Hepatic stellate cell (primary cell): Measurements from ENCODE around the gene EEF2K.
"Not testable (repeated sequence)": the region's sequence is repeated elsewhere in the genome, so short reads cannot be mapped to it uniquely, and the experiment has no call there.

Experiments used
- DNase-seq: peaks from one replicate; pipeline ENCODE4 v3.0.0; 2011; ENCODE audit warnings: low spot score

Gene EEF2K

DNA sequence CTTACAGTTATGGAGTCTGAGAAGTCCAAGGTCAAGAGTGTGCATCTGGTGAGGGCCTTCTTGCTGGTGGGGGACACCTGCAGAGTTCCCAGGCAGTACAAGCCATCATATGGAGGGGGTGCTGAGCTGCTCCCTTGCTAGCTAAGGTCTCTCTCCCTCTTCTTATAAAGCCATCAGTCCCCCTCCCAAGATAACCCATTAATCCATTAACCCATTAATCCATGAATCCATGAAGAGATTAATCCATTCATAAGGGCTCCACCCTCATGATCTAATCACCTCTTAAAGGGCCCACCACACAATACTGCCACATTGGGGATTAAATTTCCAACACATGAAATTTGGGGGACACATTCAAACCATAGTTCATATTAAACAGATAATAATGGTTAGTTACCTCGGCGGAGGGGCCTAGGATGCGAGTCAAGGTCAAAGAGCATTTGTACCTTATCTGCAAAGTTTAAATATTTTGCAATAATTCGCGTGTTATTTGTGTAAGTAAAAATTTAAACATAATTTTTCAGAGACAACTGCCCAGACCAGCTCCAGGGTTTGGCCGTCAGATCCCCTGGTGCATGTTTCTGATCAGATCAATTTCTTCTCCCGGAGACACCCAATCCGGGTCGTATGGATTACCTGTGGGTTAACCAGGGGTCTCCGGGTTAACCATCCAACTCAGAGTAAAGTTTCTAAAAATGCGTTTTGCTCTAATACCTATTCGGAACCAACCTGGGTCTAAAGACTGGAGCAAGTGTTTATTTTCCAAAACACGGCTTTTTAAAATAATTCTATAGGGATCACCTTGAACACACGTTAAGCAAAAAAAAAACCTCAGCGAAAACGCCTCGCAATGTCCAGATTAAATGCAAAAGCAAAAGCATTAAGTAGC, 90.4 kb downstream of the EEF2K start:
- DNase-seq, result no peak

DNA sequence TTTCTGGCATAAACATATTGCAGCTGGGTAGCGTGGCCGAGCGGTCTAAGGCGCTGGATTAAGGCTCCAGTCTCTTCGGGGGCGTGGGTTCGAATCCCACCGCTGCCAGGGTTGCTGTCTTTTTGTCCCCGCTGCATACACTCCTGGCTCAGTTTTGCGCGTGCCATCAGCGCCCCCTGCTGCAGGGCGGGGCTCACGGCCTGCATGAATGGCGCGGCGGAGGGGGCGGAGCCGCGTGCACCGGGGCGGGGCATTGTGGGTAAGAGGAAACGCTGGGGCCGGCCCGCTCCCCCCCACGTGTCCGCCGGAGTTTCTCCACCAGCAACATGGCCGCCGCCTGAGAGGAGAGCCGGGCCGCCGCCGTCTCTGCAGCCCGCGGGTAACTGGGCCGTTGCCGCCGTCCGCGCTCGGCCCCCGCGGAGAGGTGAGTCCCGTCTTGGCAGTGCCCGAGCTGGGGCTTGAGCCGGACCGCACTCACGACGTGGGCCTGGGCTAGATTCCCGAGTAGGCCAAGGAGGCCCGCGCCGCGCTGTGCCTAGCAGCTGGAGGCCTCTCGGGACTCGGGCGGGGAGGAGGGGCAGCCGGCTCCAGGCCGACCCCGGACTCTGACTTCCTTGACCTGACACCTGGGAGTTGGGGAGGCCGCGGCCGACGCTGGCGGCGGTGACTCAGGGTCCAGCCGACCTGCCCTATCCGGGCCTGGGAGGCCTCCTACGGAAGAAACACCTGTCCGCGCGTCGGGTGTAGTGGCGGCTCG, 91.2 kb downstream of the EEF2K start, which contains the start of gene POLR3E:
Gene POLR3E, plus strand, starts transcription at position 296 of the 757 bp plus-strand sequence. CDS start 5,560 bp downstream, outside the sequence.
- DNase-seq, result peak; percentile 94

DNA sequence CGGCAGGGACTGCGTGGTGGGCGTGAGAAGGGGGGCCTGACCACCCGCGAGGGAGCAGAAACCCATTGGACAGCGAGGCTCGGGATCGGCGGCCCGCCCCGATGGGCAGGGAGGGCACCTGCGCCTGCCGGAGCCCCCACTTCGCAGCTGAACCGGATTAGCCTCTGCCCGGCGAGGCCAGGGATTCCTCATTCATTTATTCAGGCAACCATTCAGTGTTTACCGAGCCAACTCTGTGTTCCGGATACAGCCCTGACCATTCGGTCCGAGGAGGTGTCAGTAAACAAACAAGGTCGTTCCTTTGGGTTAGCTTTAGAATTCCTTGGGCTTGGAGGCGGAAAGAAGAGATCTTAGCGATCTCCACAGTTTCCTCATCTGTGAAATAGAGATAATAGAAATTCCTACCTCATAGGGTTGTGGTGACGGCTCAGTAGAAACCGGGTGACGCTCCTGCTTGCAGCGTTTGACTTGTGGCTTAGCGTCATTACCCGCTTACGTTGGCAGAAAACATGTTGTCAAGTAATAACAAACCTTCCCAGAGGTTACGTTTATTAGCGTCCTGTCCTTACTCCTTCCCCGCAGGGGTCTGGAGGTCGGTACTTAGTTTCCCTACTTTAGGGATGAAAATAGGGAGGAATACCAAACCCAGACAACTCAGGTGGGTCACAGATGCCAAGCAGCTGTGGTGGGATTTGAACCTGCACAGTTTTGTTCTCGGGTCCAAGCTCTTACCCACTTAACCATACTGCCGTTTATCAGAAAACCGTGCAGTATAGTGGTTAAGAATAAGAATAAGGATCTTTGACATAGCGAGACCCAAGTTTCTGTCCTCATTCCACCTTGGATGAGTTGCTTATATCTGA, 92.0 kb downstream of the EEF2K start:
- peak; percentile 90 for DNase-seq

DNA sequence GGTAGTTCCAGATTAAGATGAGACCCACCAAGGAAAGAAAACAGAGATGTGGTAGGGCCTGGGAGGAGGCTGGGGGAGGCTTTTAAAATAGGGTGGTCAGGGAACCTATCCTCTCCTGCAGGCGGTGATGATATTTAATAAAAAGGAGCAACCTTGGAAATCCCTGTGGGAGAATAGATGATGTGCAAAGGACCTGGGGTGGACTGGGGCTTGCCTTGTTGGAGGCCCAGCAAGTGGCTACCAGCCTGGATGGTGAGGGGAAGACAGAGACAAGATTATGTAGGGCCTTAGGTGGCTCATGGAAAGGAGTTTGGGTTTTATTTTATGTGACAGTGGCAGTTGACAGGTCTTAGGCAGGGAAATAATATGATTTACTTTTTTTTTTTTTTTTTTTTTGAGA, 93.0 kb downstream of the EEF2K start:
- no peak for DNase-seq

DNA sequence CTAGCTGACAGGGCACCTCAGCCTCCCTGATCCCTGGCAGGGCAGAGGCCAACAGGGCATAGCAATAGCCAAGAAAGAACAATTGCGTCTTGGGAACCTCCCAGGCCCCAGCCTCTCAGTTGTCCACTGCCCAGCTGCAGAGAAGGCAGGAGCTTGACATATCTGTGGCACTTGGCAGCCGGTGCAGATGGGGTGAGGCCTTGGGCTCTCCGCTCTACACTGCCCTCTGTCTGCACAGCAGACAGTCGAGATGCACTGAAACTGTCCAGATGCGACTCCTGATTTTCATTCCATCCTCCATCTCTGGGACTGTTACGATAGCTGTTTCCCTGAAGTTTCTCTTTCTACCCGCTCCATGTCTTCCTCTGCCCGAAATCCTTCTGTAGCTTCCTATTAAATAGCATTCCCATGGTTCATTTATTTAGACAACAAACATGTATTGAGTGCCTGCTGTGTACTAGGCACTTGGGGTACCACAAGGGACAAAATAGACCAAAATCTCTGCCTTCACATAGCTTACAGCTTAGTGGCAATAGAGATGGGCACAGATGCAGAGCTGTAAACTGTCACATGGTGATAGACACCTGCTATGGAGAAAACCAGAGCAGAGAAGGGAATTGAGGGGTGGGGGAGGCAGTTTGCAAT, 94.5 kb downstream of the EEF2K start:
- peak; percentile 84 for DNase-seq

DNA sequence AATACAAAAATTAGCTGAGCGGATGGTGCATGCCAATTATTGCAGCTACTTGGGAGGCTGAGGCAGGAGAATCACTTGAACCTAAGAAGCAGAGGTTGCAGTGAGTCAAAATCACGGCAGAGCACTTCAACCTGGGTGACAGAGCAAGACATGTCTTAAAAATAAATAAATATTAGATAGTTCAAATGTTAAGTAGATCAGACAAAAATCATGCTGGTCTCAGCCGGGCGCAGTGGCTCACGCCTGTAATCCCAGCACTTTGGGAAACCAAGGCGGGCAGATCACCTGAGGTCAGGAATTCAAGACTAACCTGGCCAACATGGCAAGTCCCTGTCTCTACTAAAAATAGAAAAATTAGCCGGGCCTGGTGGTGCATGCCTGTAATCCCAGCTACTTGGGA, 95.3 kb downstream of the EEF2K start:
- DNase-seq, result not testable (repeated sequence)

DNA sequence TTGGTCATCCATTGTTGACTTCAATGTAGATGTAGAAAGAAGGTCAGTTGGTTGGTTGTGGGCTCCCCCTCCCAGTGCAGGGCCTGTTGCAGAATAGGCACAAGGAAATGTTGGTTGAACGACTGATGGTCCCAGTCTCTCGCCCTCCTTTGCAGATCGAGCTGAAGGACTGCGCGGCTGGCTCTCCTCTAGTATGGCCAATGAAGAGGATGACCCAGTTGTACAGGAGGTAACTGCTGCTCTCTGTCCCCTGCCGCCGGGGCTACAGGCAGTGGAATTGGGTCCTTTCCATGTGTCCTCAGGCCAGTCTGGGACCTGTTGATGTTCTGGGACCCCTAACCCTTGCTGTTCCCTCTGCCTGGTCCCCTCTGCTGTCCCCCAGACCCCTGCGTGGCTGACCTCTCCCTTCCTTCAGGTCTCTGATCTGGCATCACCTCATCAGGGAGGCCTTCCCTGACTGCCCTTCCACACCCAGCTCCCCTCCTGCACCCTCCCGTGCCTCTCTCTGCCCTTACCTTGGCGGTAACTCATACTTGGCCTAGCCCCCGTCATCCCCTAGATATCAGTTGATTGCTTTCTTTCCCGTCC, 96.8 kb downstream of the EEF2K start:
- DNase-seq, result no peak

DNA sequence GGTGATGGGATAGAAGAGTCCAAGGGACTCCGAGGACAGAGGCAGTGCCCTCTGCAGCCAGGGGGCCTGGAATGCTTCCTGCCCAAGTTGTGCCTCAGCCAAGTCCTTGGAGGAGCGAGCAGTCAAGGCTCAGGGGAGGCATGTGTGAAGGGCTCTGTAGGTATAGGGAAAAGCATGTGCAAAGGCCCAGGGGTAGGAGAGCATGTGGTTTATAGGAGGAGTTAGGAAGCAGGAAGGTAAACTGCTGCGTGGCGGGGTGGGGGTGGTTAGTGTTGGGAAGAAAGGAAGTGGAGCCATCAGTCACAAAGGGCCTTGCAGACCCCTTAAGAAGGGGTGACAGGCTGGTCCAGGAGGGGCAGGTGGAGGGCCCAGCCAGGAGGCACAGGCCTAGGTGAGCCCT, 98.3 kb downstream of the EEF2K start:
- DNase-seq, result no peak

DNA sequence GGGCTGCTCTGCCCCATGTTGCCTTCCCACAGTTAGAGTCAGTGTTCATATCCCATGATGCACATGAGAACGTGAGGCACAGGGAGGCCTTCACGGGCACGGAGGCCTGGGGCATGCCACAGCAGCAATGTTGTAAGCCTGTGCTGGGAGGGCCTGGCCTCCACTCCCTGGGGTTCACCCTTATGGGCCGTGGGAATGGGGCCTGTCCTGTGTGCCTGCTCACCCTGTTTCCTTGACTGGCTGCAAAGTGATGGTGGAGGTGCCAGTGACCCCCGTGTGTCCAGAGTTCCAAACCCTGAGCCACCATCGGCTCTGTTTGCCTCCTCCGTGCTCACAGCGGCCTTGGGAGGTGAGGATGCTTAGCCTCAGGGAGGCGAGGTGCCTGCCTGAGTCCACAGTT, 100.7 kb downstream of the EEF2K start:
- DNase-seq, result no peak

DNA sequence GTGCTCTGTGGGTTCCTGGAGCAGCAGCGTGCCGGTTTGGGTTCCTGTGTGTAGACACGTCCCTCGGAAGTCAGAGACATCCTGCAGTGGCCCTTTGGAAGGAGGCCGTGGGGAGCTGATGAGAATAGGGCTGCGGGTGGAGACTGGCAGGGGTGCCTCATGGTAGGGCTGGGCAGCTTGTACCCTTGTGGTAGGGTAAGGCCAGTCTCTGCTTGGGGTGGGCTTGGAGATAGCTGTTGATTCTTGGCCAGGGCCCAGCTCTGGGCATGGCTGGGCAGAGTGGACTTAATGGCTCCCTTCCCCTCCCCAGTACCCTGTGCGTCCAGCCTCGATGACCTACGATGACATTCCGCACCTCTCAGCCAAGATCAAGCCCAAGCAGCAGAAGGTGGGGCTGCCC, 101.8 kb downstream of the EEF2K start:
- no peak for DNase-seq

DNA sequence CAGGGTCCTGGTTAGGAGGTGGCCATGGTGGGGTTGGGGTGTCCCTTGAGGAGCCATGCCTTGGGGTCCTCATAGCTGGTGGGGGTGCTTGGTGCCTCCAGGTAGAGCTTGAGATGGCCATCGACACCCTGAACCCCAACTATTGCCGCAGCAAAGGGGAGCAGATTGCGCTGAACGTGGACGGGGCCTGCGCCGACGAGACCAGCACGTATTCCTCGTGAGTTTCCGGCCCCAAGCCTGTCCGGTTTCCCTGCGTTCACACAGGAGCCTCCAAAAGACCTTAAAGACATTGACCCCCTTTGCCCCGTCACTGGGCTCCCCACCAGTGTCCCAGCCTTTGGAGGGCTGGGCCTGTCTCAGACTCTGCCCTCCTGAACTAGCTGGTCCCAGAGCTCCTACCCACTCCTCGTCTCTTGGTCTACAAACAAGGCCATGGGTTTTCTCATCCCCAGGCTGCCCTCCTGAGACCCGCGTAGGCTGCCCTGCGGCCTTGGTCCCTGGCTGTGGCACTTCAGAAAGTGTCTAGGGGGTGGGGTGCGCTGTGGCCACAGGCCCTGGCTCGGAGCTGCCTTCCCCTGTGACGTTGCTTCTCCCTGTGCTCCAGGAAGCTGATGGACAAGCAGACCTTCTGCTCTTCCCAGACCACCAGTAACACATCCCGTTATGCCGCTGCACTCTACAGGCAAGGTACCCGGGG, 102.9 kb downstream of the EEF2K start:
- DNase-seq, result no peak

DNA sequence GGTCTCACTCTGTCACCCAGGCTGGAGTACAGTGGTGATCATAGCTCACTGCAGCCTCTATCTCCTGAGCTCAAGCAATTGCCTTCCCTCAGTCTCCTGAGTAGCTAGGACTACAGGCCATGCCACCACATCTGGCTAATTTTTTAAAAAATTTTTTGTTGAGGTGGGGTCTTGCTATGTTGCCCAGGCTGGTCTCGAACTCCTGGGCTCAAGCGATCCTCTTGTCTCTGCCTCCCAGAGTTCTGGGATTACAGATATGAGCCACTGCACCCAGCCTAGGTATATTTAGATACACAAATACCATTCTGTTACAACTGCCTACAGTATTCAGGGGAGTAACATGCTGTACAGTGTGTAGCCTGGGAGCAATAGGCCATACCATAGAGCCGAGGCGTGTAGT, 105.4 kb downstream of the EEF2K start:
- DNase-seq, result no peak

DNA sequence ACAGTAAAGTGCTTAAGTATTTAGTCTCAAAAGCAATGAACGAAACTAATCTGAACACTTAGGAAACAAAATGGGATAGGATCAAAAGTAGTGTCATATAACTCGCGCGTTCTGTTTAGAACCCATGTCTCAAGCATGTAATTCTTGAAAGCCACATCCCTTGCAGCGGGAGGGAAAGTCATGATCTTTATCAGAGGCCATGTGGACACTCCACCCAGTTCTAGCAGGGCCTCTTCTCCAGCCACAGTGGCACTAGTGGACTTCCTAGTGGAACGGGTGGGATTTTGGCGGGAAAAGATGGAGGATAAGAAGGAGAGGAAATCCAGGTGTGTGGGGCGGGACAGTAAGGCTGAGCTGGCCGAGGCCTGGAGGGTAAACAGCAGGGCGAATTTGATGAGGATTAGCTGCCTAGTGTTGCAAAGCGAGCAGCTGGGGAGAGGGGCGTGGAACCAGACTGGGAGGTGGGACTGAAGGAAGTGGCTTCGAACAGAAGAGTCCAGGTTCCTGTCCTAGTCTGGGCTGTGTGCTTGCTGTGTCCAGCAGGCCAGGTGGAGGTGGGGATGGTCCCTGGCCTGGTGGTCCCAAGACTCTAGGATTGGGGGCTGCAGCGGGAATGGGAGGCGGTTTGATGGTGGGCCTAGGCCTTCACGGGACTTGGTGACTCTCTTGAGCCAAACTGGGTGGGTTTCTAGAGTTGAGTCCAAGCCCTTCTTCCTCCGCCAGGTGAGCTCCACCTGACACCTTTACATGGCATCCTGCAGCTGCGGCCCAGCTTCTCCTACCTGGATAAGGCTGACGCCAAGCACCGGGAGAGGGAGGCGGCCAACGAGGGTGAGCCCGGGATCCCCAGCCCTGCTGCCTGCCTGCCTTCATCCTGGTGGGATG, 107.1 kb downstream of the EEF2K start:
- DNase-seq, result no peak

DNA sequence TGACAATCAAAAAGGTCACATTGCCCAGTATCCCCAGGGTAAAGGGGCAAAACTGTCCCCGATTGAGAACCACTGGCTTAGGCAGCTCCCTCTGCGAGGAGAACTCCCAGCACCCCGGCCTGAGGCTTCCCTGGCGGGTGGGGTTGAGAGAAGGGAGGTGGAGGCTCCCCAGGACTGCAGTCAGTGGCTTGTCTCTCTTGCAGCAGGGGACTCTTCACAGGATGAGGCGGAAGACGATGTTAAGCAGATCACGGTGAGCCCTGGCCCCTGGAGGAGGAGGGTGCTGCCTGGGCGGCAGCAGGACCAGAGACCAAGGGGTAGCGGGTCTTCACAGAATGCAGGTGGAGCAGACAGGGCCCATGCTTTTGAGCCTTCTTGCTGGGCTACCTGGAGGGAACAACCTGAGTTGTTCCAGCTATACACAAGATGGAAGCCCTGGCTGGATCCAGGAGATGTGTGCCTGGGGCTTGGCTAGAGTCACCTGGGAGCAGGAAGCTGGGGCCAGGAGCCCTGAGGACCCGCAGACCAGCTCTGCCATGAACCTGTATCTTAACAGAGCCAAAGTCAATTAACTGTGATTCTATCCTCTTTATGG, 107.9 kb downstream of the EEF2K start:
- DNase-seq, result no peak

DNA sequence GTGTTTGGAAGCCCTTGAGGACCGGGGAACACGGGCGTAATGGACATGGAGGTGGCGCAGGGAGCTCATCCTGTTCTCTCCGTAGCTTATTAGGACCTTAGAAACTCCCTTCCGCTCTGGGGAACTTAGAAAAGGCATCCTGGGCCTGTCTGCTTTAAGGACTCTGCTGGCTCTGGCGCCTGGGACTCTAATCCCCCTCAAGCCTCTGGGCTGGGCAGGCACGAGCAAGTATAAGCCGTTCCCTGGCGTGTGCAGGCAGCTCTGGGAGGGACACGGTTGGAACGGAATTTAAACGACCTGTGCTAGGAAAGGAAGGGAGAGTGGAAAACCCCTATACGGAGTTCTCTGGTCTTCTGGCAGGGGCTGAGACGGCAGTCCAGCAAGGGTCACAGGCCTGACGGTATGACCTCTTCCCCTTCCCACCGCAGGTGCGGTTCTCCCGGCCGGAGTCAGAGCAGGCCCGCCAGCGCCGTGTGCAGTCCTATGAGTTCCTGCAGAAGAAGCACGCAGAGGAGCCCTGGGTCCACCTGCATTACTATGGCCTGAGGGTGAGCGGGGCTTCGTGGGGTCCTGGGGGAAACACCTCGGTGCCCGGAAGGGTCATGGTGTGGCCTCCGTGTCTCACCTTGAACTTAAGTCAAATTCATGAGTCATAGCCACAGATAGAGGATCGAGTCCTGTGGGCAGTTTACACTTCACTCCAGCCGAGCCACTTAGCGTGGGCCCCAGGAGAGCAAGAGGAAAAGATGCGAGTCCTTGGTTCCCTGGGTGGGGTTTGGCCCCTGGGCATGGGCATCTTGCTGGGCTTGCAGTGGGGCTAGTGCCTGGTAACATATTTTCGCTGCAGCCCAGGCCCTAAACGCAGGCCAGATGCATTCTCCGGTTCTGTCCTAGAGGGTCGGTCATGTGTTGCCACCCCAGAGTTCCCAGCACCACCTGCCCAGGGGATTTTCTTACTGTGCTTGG, 108.9 kb downstream of the EEF2K start:
- no peak for DNase-seq

DNA sequence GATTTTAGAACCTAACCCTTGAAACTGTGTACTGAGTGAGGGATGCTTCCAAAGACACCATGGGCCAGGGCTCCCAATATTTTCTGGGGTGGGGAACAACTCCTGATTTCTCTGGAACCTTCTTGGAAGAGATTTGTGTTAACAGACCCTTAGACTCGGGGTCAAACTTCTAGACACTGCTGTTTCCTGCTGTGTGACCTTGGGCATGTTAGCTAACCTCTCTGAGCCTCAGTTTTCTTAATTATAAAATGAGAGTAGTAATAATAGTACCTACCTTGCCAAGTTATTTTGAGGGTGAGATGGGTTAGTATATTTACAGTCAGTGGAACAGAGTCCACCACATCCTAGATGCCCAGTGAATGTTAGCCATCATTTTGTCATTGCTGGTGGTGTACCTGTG, 109.9 kb downstream of the EEF2K start:
- DNase-seq, result no peak

DNA sequence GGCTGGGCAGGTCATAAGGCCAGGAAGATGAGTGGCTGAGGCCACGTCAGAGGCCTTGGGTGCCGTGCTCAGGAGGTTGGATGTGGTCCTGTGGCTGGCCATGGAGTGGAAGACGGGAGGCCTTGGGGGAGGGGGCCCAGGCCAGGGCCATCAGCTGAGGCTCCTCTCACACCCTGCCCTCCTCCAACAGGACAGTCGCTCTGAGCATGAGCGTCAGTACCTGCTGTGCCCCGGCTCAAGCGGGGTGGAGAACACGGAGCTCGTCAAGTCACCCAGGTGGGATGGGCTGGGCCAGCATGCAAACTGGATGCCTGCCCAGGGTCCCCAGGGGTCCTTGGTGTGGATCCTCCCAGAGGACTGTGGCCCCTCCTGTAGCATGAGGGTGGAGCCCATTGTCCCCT, 110.3 kb downstream of the EEF2K start:
- no peak for DNase-seq

DNA sequence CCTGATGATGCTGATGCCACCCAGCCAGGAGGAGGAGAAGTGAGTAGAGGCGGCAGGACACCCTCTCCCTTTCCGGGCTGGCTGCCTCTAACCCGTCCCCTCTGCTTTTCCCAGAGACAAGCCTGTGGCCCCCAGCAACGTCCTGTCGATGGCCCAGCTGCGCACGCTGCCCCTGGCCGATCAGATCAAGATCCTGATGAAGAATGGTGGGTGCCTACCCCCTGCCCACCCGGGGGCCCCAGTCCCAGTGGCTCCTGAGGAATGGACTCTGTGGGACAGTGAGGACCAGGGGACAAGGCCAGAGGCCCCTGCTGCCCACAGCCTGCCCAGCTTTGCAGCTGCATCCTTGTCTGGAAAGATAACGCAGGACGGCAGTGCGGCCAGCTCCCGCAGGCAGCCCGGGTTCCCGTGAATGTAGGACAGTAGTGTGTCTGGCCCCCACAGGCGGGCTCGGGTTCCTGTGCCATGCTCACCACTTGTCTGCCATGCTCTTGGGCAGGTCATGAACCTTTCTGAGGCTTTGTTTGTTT, 111.0 kb downstream of the EEF2K start:
- no peak for DNase-seq
